Measurements from ENCODE around the gene UGT1A3.

Gene UGT1A3

GRCh38 chr2:233816334-233816733 is 87.5 kb downstream of the UGT1A3 start:
- DNase-seq (ENCODE audit: low read depth in 2 of 2): no peak

GRCh38 chr2:233816771-233817170 is 87.9 kb downstream of the UGT1A3 start:
- DNase-seq (ENCODE audit: low read depth in 2 of 2): no peak

GRCh38 chr2:233817361-233817911 is 88.6 kb downstream of the UGT1A3 start:
- DNase-seq (ENCODE audit: low read depth in 2 of 2): no peak

- DNase-seq (ENCODE audit: low read depth in 2 of 2): no peak
Observed at GRCh38 chr2:233817995-233818638, 89.3 kb downstream of the UGT1A3 start.

GRCh38 chr2:233818639-233819621 is 90.1 kb downstream of the UGT1A3 start:
- no peak for DNase-seq (ENCODE audit: low read depth in 2 of 2)

- no peak for DNase-seq (ENCODE audit: low read depth in 2 of 2)
Observed at GRCh38 chr2:233819884-233820773, 91.3 kb downstream of the UGT1A3 start.

GRCh38 chr2:233820774-233821105 is 91.9 kb downstream of the UGT1A3 start:
- no peak for DNase-seq (ENCODE audit: low read depth in 2 of 2)

- DNase-seq (ENCODE audit: low read depth in 2 of 2): no peak
Observed at GRCh38 chr2:233821196-233821595, 92.4 kb downstream of the UGT1A3 start.

GRCh38 chr2:233821709-233822100 is 92.9 kb downstream of the UGT1A3 start:
- no peak for DNase-seq (ENCODE audit: low read depth in 2 of 2)

- DNase-seq (ENCODE audit: low read depth in 2 of 2): no peak
Observed at GRCh38 chr2:233822101-233822771, 93.4 kb downstream of the UGT1A3 start.
